NB4 (cell line): ENCODE results near the gene NUAK2.
"Not testable (repeated sequence)": the region's sequence is repeated elsewhere in the genome, so short reads cannot be mapped to it uniquely, and the experiment has no call there.

ENCODE experiments used
- DNase-seq: peaks from one replicate; pipeline ENCODE4 v3.0.0; 2010; ENCODE audit warnings: low read depth
- H3K4me3 ChIP-seq: one replicate; pipeline ENCODE4 v1.5.1; 2011; ENCODE audit warnings: mild to moderate bottlenecking, low read depth, low read length, moderate library complexity
- CTCF ChIP-seq: IDR thresholded peaks from one replicate; pipeline ENCODE4 v1.5.1; 2012; ENCODE audit warnings: low read depth, low read length
- MAX ChIP-seq: IDR thresholded peaks from 2 replicates; pipeline ENCODE4 v1.6.1; 2011; ENCODE audit warnings: low read depth, low read length
- MYC ChIP-seq: IDR thresholded peaks from 2 replicates; pipeline ENCODE4 v1.6.1; 2011; ENCODE audit warnings: low read depth, low read length
- POLR2A ChIP-seq: IDR thresholded peaks from 2 replicates; pipeline ENCODE4 v1.6.1; 2011; ENCODE audit warnings: mild to moderate bottlenecking; ENCODE audit not compliant: insufficient read length; ENCODE audit errors: extremely low read depth

Gene NUAK2

GRCh38 chr1:205284420-205285144 is 37.0 kb downstream of the NUAK2 start:
- H3K4me3 ChIP-seq = no peak overlapping the region
- peak; percentile 99 for DNase-seq
- TF ChIP-seq POLR2A (no peak), MAX (peak; percentile 61; the same call in 1 of the 2 replicates), CTCF (no peak), MYC (peak; percentile 73)

GRCh38 chr1:205283270-205284147 is 38.0 kb downstream of the NUAK2 start:
- TF ChIP-seq MYC = no peak
- TF ChIP-seq POLR2A = no peak
- TF ChIP-seq MAX = no peak
- TF ChIP-seq CTCF = no peak
- DNase-seq = no peak
- H3K4me3 ChIP-seq = no peak overlapping the region

GRCh38 chr1:205280666-205281395 is 40.7 kb downstream of the NUAK2 start:
- DNase-seq, H3K4me3 ChIP-seq: not testable (repeated sequence)

GRCh38 chr1:205279986-205280385 is 41.6 kb downstream of the NUAK2 start:
- DNase-seq = no peak
- H3K4me3 ChIP-seq = no peak overlapping the region
- TF ChIP-seq MAX (no peak), POLR2A (no peak), MYC (no peak), CTCF (no peak)

- TF ChIP-seq POLR2A = no peak
- TF ChIP-seq CTCF = no peak
- no peak for TF ChIP-seq MYC
- no peak for TF ChIP-seq MAX
- DNase-seq = no peak
- no peak overlapping the region for H3K4me3 ChIP-seq
Measured at GRCh38 chr1:205276689-205277065, 44.9 kb downstream of the NUAK2 start.
